A673 (cell line): ENCODE data around the gene PRIMPOL.

Source experiments
- CTCF ChIP-seq: fragments of 300-800, 200-600 bp; sonication (generic); conservative IDR thresholded peaks from 2 replicates; pipeline ENCODE4 v1.5.1; 2017; ENCODE audit warnings: low read depth, mild to moderate bottlenecking, antibody characterized with exemption, low read length, moderate library complexity, mixed read lengths
- EZH2 ChIP-seq: fragments of 200-600 bp; sonication (generic); IDR thresholded peaks from 2 replicates; pipeline ENCODE4 v1.6.1; 2017; ENCODE audit warnings: borderline replicate concordance, low read depth, mild to moderate bottlenecking, mixed read lengths, antibody characterized with exemption, low read length; ENCODE audit not compliant: poor library complexity, severe bottlenecking

DNA sequence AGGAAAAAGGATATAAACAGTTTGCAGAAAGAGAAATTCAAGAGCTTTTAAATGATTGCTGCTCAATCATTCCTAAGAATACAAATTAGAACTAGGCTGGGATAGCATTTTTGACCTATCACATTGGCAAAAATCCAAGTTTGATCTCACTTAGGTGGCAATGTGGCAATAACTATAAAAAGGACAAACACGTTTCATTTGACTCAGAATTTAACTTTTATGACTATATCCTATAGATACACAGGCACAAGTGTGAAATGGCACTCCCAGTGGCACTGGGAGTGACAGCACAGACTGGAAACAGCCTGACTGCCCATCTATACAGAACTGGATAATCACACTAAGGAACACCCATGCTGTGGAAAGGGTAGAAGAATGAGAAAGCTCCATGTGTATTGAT lies 73.3 kb downstream of the PRIMPOL start:
- TF ChIP-seq CTCF (peak; percentile 39), EZH2 (no peak)
